ENCODE data around the gene PDCD4.
"Not testable (repeated sequence)": the region's sequence is repeated elsewhere in the genome, so short reads cannot be mapped to it uniquely, and the experiment has no call there.

PDCD4 gene

GRCh38 chr10:110863361-110863760, 8.4 kb upstream of the PDCD4 start:
- Mint-ChIP-seq H3K4me3 (no peak overlapping the region), H3K27ac (peak overlapping the region; percentile 96), H3K36me3 (no peaks in the 10 kb centered on the region), H3K27me3 (no peaks in the 10 kb centered on the region), H3K9me3 (ENCODE audit: low read depth) (no peaks in the 10 kb centered on the region), H3K4me1 (ENCODE audit: low read depth) (peaks cover 97% of the 10 kb centered on the region)

GRCh38 chr10:110863956-110864355, 7.8 kb upstream of the PDCD4 start:
- Mint-ChIP-seq H3K4me1 (ENCODE audit: low read depth) (peaks cover 98% of the 10 kb centered on the region), H3K27me3 (no peaks in the 10 kb centered on the region), H3K36me3 (no peaks in the 10 kb centered on the region), H3K27ac (peak overlapping the region; percentile 96), H3K4me3 (peak overlapping the region; percentile 73), H3K9me3 (ENCODE audit: low read depth) (no peaks in the 10 kb centered on the region)

DNA sequence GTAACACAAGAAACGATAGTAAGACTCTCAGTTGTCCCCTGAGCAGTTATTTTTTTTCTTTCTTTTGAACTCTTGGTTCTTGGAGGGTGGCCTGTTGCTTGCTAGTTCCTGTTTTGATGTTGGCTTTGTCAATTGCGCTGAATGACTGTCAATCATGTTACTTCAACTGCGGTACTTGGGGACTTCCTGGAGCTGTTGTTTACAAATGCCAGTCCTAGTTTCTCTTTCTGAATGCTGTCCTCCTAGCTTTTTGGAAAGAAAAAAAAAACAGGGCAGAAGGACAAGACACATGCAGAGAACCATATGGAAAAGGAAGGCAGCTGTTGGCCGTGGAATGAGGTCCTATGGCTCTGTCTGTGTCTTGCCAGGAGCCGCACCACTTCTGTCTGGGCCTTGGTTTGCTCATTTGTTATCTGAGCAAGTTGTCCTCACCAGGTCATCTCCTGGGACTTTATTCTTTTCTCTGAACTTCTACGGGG, 7.0 kb upstream of the PDCD4 start:
- Mint-ChIP-seq H3K36me3 (no peaks in the 10 kb centered on the region), H3K27me3 (no peaks in the 10 kb centered on the region), H3K4me3 (peak overlapping the region; percentile 73), H3K27ac (peak overlapping the region; percentile 96), H3K9me3 (ENCODE audit: low read depth) (no peaks in the 10 kb centered on the region), H3K4me1 (ENCODE audit: low read depth) (peaks cover 99% of the 10 kb centered on the region)

GRCh38 chr10:110865186-110865808, 6.4 kb upstream of the PDCD4 start:
- Mint-ChIP-seq H3K27ac (peak overlapping the region; percentile 96), H3K9me3 (ENCODE audit: low read depth) (no peaks in the 10 kb centered on the region), H3K4me3 (peak overlapping the region; percentile 73), H3K4me1 (ENCODE audit: low read depth) (peaks cover 99% of the 10 kb centered on the region), H3K27me3 (no peaks in the 10 kb centered on the region), H3K36me3 (no peaks in the 10 kb centered on the region)

DNA sequence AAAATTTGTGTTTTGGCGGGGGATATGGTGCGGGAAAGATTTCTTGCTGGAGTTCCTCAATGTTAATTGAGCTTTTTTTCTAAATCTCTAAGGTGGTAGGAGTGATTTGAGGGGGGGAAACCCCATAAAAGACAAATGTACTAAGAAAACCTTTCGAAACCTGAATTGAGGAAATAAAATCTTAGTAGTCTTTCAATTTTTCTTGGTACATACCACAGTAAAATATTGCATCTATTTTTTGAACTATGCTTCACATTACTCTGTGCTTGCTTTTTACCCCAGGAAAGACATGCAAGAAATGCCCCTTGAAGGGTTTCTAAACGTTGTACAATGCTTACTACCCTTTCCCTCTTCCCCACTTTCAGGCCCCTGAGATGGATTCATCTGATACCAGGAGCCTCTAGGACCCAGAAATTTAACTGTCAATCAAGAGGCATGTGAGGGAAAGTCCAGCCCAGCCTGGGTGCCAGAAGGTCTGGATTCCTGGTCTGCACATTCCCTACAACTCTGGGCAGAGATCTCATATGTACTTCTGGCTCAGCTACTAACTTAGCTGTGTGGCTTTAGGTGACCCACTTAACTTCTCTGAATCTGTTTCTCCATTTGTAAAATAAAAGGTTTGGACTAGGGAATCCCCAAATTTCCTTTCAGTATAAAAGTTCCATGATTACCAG, 5.8 kb upstream of the PDCD4 start:
- Mint-ChIP-seq H3K4me3 (peak overlapping the region; percentile 73), H3K27me3 (no peaks in the 10 kb centered on the region), H3K9me3 (ENCODE audit: low read depth) (no peaks in the 10 kb centered on the region), H3K27ac (peak overlapping the region; percentile 96), H3K36me3 (no peaks in the 10 kb centered on the region), H3K4me1 (ENCODE audit: low read depth) (peaks cover 99% of the 10 kb centered on the region)

DNA sequence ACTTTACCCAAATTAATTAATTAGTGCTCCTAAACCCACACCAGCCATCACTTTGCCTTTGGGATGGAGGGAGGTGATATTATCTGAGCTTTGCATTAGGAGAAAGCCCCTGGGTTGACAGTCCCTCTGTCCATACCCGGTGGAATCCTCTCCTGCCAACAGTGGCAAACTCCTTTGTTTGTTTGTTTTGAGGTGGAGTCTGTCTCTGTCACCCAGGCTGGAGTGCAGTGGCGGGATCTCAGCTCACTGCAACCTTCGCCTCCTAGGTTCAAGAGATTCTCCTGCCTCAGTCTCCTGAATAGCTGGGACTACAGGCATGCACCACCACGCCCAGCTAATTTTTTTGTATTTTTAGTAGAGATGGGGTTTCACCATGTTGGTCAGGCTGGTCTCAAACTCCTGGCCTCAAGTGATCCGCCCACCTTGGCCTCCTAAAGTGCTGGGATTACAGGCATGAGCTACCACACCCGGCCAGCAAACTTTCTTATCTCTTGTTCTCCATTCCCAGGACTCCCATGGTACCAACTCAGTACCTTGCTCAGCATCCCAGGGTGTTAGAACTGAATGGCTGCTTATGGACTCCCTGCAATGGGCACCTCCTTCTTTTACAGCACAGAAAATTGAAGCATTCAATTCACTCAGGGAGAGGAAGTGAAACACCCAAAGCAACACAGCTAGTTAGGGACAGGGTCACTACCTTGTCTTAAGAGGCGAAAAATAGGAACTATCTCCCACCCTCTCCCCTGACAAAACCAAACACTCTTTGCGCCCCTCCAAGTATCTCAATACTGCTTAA, 4.5 kb upstream of the PDCD4 start:
- peak overlapping the region; percentile 27 for H3K4me3 Mint-ChIP-seq
- H3K27me3 Mint-ChIP-seq; H3K36me3 Mint-ChIP-seq; H3K9me3 Mint-ChIP-seq (ENCODE audit: low read depth): not testable (repeated sequence)
- H3K27ac Mint-ChIP-seq: peak overlapping the region; percentile 96
- H3K4me1 Mint-ChIP-seq (ENCODE audit: low read depth): peaks cover 95% of the 10 kb centered on the region

DNA sequence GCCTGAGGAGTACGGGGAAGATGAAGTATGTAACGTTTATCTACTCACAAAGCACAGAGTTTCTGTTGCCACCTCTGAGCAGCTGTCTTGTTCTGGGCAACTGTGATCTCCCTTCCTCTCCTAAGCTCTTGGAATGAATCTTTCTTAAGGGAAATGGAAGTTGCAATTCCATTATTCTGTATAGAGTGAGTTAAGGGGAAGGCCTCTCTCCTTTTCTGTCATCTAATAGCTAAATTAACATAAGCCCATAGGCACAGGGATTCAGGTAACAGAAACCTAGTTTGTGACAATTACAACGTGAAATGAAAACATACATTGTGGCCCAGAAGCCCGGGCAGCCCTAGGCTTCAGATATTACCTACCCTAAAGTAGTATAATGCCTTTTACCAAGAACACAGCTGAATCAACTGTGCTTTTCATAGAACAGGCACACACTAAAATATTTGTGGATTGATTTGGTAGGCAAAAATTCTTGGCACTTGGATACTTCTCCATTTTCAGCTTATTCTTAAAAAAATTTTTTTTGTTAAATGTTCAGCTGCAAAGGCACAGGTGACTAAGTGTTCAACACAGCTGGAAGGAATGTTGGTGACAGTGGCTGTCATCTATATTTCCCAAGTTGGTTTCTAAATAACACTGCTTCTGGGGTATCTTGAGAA, 3.8 kb upstream of the PDCD4 start:
- Mint-ChIP-seq H3K27me3 (no peaks in the 10 kb centered on the region), H3K36me3 (no peaks in the 10 kb centered on the region), H3K4me3 (peak overlapping the region; percentile 94), H3K4me1 (ENCODE audit: low read depth) (peaks cover 88% of the 10 kb centered on the region), H3K9me3 (ENCODE audit: low read depth) (no peaks in the 10 kb centered on the region), H3K27ac (peak overlapping the region; percentile 96)

- H3K9me3 Mint-ChIP-seq (ENCODE audit: low read depth): no peaks in the 10 kb centered on the region
- H3K4me3 Mint-ChIP-seq: peak overlapping the region; percentile 94
- H3K36me3 Mint-ChIP-seq: no peaks in the 10 kb centered on the region
- H3K27me3 Mint-ChIP-seq: no peaks in the 10 kb centered on the region
- peaks cover 79% of the 10 kb centered on the region for H3K4me1 Mint-ChIP-seq (ENCODE audit: low read depth)
- peak overlapping the region; percentile 96 for H3K27ac Mint-ChIP-seq
Measured at GRCh38 chr10:110868981-110869380, 2.7 kb upstream of the PDCD4 start.

DNA sequence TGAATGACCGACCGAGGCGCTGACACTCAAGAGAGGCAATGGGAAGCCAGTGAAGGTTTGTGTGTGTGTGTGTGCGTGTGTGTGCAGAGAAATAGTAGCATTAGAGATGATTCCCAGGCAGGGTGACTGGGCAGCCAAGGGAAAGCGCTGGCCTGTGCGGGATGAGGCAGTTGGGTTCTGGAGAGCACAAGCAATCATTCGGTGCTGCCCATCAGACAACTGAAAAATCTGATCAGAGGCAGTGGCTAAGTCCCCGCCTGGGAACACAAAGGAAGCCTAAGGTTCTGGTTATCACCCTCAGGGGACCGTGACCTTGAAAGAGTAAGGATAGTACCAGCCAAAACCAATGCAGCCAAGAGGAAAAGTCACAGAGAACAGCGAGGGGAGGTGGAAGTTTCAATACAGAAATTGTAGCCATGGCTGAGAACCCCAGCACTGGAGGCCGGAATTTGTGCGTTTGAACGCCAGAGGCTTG, 868 bp upstream of the PDCD4 start:
- Mint-ChIP-seq H3K27me3 (no peaks in the 10 kb centered on the region), H3K36me3 (no peaks in the 10 kb centered on the region), H3K4me3 (peak overlapping the region; percentile 94), H3K9me3 (ENCODE audit: low read depth) (no peaks in the 10 kb centered on the region), H3K27ac (peak overlapping the region; percentile 96), H3K4me1 (ENCODE audit: low read depth) (peaks cover 77% of the 10 kb centered on the region)

DNA sequence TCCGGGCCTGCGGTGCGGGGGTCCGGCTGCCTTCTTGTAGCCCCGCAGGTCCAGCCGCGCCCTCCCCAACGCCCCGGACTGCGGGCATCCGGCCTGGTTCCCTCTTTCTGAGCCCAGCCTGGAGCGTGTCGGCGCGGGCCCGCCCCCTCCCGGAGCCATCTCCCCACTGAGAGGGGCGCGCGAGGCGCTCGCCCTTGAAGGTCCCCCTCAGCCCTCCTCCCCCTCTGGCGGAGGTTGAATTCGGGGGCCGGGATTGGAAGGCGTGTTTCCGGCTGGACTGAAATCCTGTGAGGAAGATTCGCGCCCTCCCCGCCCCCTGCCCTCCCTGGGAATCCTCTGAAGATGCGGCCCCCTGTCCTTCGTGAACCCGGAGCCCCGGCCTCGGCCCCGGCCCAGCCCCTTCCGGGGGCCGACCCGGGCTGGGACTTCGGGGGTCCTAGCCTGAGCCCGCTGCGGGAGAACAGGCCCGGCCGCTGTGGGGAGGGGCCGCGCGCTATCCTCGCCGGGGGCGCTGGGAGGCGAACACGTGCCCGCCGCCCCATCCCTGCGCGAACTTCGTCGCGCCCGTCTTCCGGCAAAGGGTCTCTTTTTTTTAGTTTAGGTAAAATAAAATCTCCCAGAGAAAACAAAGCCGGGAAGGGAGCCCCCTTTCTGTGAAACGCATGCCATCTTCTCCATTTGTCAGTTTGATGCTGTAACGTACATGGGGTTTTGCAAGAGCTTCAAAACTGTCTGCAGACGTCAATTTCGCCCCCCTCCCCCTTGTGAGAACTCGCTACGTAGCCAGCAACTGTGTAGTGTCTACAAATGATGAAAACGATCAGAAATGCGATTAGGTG, 636 bp downstream of the PDCD4 start:
- no peaks in the 10 kb centered on the region for H3K9me3 Mint-ChIP-seq (ENCODE audit: low read depth)
- H3K4me3 Mint-ChIP-seq: peak overlapping the region; percentile 90
- H3K36me3 Mint-ChIP-seq: no peaks in the 10 kb centered on the region
- no peaks in the 10 kb centered on the region for H3K27me3 Mint-ChIP-seq
- peak overlapping the region; percentile 97 for H3K27ac Mint-ChIP-seq
- H3K4me1 Mint-ChIP-seq (ENCODE audit: low read depth): peaks cover 72% of the 10 kb centered on the region

GRCh38 chr10:110872984-110873923, 1.5 kb downstream of the PDCD4 start:
- Mint-ChIP-seq H3K27me3 (no peaks in the 10 kb centered on the region), H3K4me3 (peak overlapping the region; percentile 90), H3K27ac (peak overlapping the region; percentile 97), H3K4me1 (ENCODE audit: low read depth) (peaks cover 72% of the 10 kb centered on the region), H3K9me3 (ENCODE audit: low read depth) (no peaks in the 10 kb centered on the region), H3K36me3 (peaks cover 6% of the 10 kb centered on the region)

- Mint-ChIP-seq H3K27me3 (no peaks in the 10 kb centered on the region), H3K36me3 (peaks cover 6% of the 10 kb centered on the region), H3K27ac (peak overlapping the region; percentile 93), H3K9me3 (ENCODE audit: low read depth) (no peaks in the 10 kb centered on the region), H3K4me3 (peak overlapping the region; percentile 90), H3K4me1 (ENCODE audit: low read depth) (peaks cover 72% of the 10 kb centered on the region)
Measured at GRCh38 chr10:110873951-110874350, 2.2 kb downstream of the PDCD4 start.

GRCh38 chr10:110876000-110876399, 4.3 kb downstream of the PDCD4 start:
- Mint-ChIP-seq H3K4me3 (peak overlapping the region; percentile 53), H3K36me3 (peaks cover 6% of the 10 kb centered on the region), H3K27ac (peak overlapping the region; percentile 58), H3K4me1 (ENCODE audit: low read depth) (peaks cover 72% of the 10 kb centered on the region), H3K9me3 (ENCODE audit: low read depth) (no peaks in the 10 kb centered on the region), H3K27me3 (no peaks in the 10 kb centered on the region)
